ENCODE data around the gene CSHL1.

DNA sequence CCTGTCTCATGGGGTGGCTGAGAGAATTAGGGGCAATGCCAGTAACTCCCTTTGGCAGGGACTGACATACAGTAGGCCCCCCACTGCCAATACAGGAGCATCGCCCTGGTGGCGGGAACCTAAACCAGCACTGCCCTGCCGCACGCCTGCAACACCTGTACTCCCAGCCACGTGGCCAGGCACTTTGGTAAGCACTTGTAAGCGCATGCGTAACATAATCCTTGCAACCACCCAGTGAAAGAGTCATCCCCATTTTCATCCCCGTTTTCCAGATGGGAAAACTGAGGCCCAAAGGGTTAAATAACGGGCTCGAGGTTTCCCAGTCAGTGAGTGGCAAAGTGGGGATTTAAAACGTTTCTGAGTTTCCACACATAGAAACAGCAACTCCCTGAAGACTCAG lies 44.2 kb upstream of the CSHL1 start:
- TF ChIP-seq, protein P1, sequence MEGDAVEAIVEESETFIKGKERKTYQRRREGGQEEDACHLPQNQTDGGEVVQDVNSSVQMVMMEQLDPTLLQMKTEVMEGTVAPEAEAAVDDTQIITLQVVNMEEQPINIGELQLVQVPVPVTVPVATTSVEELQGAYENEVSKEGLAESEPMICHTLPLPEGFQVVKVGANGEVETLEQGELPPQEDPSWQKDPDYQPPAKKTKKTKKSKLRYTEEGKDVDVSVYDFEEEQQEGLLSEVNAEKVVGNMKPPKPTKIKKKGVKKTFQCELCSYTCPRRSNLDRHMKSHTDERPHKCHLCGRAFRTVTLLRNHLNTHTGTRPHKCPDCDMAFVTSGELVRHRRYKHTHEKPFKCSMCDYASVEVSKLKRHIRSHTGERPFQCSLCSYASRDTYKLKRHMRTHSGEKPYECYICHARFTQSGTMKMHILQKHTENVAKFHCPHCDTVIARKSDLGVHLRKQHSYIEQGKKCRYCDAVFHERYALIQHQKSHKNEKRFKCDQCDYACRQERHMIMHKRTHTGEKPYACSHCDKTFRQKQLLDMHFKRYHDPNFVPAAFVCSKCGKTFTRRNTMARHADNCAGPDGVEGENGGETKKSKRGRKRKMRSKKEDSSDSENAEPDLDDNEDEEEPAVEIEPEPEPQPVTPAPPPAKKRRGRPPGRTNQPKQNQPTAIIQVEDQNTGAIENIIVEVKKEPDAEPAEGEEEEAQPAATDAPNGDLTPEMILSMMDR (IDR thresholded peaks at IDR 0.05; ENCODE audit: insufficient read depth, low read depth, low read length): no peak
- no peak for TF ChIP-seq EZH2 (IDR thresholded peaks at IDR 0.05; ENCODE audit: insufficient read depth, low read length)
